Eye (tissue), 1 donor: ENCODE results near the gene TNFRSF18.
"Not testable (repeated sequence)": the region's sequence is repeated elsewhere in the genome, so short reads cannot be mapped to it uniquely, and the experiment has no call there.

Experiments used
- DNase-seq: peaks from one replicate; pipeline ENCODE4 v3.0.0-alpha.2; 2015

TNFRSF18 gene

GRCh38 chr1:1195726-1196125, 10.7 kb downstream of the TNFRSF18 start:
- DNase-seq = not testable (repeated sequence)

GRCh38 chr1:1194723-1195122, 11.7 kb downstream of the TNFRSF18 start:
- no peak for DNase-seq

- no peak for DNase-seq
Observed at GRCh38 chr1:1191734-1192133, 14.7 kb downstream of the TNFRSF18 start.

GRCh38 chr1:1189111-1189510, 17.3 kb downstream of the TNFRSF18 start:
- DNase-seq = no peak

- no peak for DNase-seq
Observed at GRCh38 chr1:1187938-1188337, 18.5 kb downstream of the TNFRSF18 start.

GRCh38 chr1:1185101-1185765, 21.2 kb downstream of the TNFRSF18 start:
- peak; percentile 47 for DNase-seq

GRCh38 chr1:1183833-1184775, 22.3 kb downstream of the TNFRSF18 start:
- DNase-seq = no peak

GRCh38 chr1:1183221-1183747, 23.1 kb downstream of the TNFRSF18 start:
- no peak for DNase-seq

- DNase-seq = no peak
Observed at GRCh38 chr1:1182491-1183220, 23.7 kb downstream of the TNFRSF18 start.

- no peak for DNase-seq
Observed at GRCh38 chr1:1181938-1182410, 24.4 kb downstream of the TNFRSF18 start.

GRCh38 chr1:1181129-1181937, 25.1 kb downstream of the TNFRSF18 start:
- DNase-seq = no peak

- DNase-seq = peak; percentile 1
Observed at GRCh38 chr1:1179983-1180861, 26.2 kb downstream of the TNFRSF18 start.

- no peak for DNase-seq
Observed at GRCh38 chr1:1179346-1179982, 26.9 kb downstream of the TNFRSF18 start.

GRCh38 chr1:1178794-1179331, 27.5 kb downstream of the TNFRSF18 start:
- DNase-seq = no peak

GRCh38 chr1:1177452-1178206, 28.8 kb downstream of the TNFRSF18 start:
- DNase-seq = no peak

- no peak for DNase-seq
Observed at GRCh38 chr1:1176931-1177330, 29.5 kb downstream of the TNFRSF18 start.

- DNase-seq = not testable (repeated sequence)
Observed at GRCh38 chr1:1176063-1176761, 30.2 kb downstream of the TNFRSF18 start.

GRCh38 chr1:1175221-1176062, 30.9 kb downstream of the TNFRSF18 start:
- DNase-seq = no peak
